ENCODE data around the gene FERMT3.

The FERMT3 gene

DNA sequence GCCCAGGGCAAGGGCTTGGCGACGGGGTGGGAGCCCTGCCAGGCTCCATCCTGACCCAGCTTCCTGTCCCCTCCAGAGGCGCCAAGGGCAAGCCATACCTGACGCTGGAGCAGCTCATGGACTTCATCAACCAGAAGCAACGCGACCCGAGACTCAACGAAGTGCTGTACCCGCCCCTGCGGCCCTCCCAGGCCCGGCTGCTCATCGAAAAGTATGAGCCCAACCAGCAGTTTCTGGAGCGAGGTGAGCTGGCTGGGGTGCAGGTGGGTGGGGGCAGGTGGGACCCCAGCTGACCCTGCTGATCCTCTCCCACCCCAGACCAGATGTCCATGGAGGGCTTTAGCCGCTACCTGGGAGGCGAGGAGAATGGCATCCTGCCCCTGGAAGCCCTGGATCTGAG is 49.8 kb downstream of the FERMT3 start:
- Histone ChIP-seq H3K36me3 (ENCODE audit: control insufficient read depth, low read length) (peaks cover 39% of the 10 kb centered on the region), H4K20me1 (ENCODE audit: control insufficient read depth, insufficient read depth, low read depth, low read length) (peaks cover 5% of the 10 kb centered on the region; the same call in 1 of the 2 replicates), H3K27me3 (ENCODE audit: control insufficient read depth, low read length) (no peaks in the 10 kb centered on the region), H3K27ac (ENCODE audit: low read depth, low read length) (no peak overlapping the region), H3K9me2 (replicated peaks; ENCODE audit: control insufficient read depth, low read length) (no peaks in the 10 kb centered on the region), H3K4me1 (ENCODE audit: control insufficient read depth, low read length) (peaks cover 14% of the 10 kb centered on the region), H3K9me3 (ENCODE audit: control insufficient read depth, insufficient read depth, low read length) (no peaks in the 10 kb centered on the region), H3K4me3 (ENCODE audit: low read length) (no peak overlapping the region), H3K4me2 (ENCODE audit: low read length) (no peak overlapping the region), H3F3A (ENCODE audit: control insufficient read depth, insufficient read depth) (0 out of 2 replicates have a peak, but pooled peaks cover 5% of the 10 kb centered on the region), H3K79me2 (ENCODE audit: control insufficient read depth, low read length) (peaks cover 15% of the 10 kb centered on the region)
- no peak for TF ChIP-seq EZH2phosphoT487 (IDR thresholded peaks at IDR 0.05; ENCODE audit: borderline replicate concordance, low read length)
- TF ChIP-seq, protein P1, sequence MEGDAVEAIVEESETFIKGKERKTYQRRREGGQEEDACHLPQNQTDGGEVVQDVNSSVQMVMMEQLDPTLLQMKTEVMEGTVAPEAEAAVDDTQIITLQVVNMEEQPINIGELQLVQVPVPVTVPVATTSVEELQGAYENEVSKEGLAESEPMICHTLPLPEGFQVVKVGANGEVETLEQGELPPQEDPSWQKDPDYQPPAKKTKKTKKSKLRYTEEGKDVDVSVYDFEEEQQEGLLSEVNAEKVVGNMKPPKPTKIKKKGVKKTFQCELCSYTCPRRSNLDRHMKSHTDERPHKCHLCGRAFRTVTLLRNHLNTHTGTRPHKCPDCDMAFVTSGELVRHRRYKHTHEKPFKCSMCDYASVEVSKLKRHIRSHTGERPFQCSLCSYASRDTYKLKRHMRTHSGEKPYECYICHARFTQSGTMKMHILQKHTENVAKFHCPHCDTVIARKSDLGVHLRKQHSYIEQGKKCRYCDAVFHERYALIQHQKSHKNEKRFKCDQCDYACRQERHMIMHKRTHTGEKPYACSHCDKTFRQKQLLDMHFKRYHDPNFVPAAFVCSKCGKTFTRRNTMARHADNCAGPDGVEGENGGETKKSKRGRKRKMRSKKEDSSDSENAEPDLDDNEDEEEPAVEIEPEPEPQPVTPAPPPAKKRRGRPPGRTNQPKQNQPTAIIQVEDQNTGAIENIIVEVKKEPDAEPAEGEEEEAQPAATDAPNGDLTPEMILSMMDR (IDR thresholded peaks at IDR 0.05; ENCODE audit: low read depth, low read length, poor library complexity, severe bottlenecking), result no peak

GRCh38 chr11:64258356-64258755 is 51.8 kb downstream of the FERMT3 start:
- H3K9me3 ChIP-seq (ENCODE audit: control insufficient read depth, insufficient read depth, low read length), result no peaks in the 10 kb centered on the region
- peaks cover 44% of the 10 kb centered on the region for H3K36me3 ChIP-seq (ENCODE audit: control insufficient read depth, low read length)
- TF ChIP-seq, protein P1 (IDR thresholded peaks at IDR 0.05; ENCODE audit: low read depth, low read length, poor library complexity, severe bottlenecking), result no peak
- TF ChIP-seq EZH2phosphoT487 (IDR thresholded peaks at IDR 0.05; ENCODE audit: borderline replicate concordance, low read length), result no peak
- no peak overlapping the region for H3K4me2 ChIP-seq (ENCODE audit: low read length)
- no peak overlapping the region for H3K27ac ChIP-seq (ENCODE audit: low read depth, low read length)
- H3K4me3 ChIP-seq (ENCODE audit: low read length), result no peak overlapping the region
- no peaks in the 10 kb centered on the region for H4K20me1 ChIP-seq (ENCODE audit: control insufficient read depth, insufficient read depth, low read depth, low read length)
- H3F3A ChIP-seq (ENCODE audit: control insufficient read depth, insufficient read depth), result no peaks in the 10 kb centered on the region
- no peaks in the 10 kb centered on the region; the same call in 1 of the 2 replicates for H3K4me1 ChIP-seq (ENCODE audit: control insufficient read depth, low read length)
- no peaks in the 10 kb centered on the region for H3K9me2 ChIP-seq (replicated peaks; ENCODE audit: control insufficient read depth, low read length)
- H3K79me2 ChIP-seq (ENCODE audit: control insufficient read depth, low read length), result no peaks in the 10 kb centered on the region
- no peaks in the 10 kb centered on the region for H3K27me3 ChIP-seq (ENCODE audit: control insufficient read depth, low read length)

DNA sequence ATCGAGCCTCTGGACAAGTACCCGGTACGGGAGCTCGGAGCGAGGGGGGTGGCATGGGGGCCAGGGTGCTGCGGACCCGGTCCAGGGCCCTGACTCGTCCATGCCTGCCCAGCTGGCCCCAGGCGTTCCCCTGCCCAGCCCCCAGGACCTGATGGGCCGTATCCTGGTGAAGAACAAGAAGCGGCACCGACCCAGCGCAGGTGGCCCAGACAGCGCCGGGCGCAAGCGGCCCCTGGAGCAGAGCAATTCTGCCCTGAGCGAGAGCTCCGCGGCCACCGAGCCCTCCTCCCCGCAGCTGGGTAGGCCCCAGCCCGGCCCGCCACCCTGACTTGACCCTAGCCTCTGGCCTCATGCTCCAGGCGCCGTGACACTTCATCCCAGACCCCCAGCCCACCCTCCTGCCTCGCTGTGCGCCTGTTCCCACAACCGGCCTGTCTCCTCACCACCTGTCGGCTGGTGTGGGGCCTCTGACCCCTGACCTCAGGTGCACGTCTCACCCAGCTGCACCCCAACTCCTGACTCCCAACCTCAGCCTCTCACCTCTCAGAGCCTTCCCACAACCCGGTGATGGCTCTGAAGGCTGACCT is 52.5 kb downstream of the FERMT3 start:
- H3K4me1 ChIP-seq (ENCODE audit: control insufficient read depth, low read length), result no peaks in the 10 kb centered on the region
- H3K4me3 ChIP-seq (ENCODE audit: low read length), result no peak overlapping the region
- no peaks in the 10 kb centered on the region for H3K9me2 ChIP-seq (replicated peaks; ENCODE audit: control insufficient read depth, low read length)
- no peak overlapping the region for H3K4me2 ChIP-seq (ENCODE audit: low read length)
- H3K9me3 ChIP-seq (ENCODE audit: control insufficient read depth, insufficient read depth, low read length), result no peaks in the 10 kb centered on the region
- H3K36me3 ChIP-seq (ENCODE audit: control insufficient read depth, low read length), result peaks cover 48% of the 10 kb centered on the region
- TF ChIP-seq EZH2phosphoT487 (IDR thresholded peaks at IDR 0.05; ENCODE audit: borderline replicate concordance, low read length), result no peak
- TF ChIP-seq, protein P1 (IDR thresholded peaks at IDR 0.05; ENCODE audit: low read depth, low read length, poor library complexity, severe bottlenecking), result no peak
- H3K27me3 ChIP-seq (ENCODE audit: control insufficient read depth, low read length), result no peaks in the 10 kb centered on the region
- no peaks in the 10 kb centered on the region for H3K79me2 ChIP-seq (ENCODE audit: control insufficient read depth, low read length)
- no peaks in the 10 kb centered on the region for H4K20me1 ChIP-seq (ENCODE audit: control insufficient read depth, insufficient read depth, low read depth, low read length)
- no peaks in the 10 kb centered on the region for H3F3A ChIP-seq (ENCODE audit: control insufficient read depth, insufficient read depth)
- H3K27ac ChIP-seq (ENCODE audit: low read depth, low read length), result no peak overlapping the region
